Retina (tissue), 1 donor: Measurements from ENCODE around the gene GABBR2.
"Not testable (repeated sequence)": the region's sequence is repeated elsewhere in the genome, so short reads cannot be mapped to it uniquely, and the experiment has no call there.

ENCODE experiments used
- DNase-seq: peaks from one replicate; pipeline ENCODE4 v3.0.0-alpha.2; 2016

GABBR2 gene

DNA sequence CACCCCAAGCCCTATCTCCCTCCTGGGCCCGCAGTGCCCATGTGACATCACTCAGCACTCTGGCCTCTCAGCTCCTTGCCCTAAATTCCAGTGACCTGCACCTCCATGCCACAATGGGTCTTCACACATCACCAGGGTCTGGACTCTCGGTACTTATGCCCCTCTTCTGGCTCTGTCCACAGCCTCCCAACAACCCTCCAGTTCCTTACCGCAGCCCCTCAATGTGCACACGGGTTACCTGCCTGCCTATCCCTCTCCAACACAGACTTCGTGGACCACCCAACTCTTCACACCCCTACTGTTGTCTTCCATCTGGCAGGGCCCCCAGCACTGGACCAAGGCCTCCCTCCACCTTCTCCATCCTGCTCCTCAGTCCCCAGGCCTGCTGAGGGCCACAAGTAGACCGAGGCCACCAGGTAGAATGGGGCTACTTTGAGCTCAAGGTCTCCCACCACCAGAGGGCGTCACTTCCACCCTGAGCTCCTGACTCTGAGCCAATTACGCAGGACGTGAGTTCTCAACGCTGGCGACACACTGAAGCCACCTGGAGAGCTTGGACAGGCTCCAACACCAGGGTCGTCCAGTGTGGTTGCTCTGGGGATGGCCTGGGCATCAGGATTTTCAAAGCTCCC lies 172.1 kb downstream of the GABBR2 start:
- no peak for DNase-seq

- DNase-seq: no peak
These were observed 174.9 kb downstream of the GABBR2 start for GRCh38 chr9:98533866-98534265.

- DNase-seq: no peak
These were observed 175.6 kb downstream of the GABBR2 start for GRCh38 chr9:98533132-98533531.

DNA sequence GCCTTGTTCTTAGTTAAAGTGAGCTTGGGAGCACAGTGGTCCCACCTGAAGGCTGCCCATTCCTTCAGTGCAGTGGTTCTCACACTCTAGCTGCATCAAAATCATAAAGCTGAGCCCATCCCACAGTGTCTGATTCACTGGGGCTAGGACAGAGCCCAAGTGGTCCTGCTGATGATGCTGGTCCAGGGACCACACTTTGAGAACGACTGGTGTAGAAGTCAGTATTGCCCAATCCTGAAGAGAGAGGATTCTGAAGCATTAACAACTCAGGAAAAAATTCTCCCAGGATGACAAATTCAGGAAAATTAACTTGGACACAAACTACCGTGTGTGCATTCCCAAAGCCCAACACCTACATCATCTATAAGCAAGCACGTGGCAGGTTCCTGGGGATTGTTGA lies 176.2 kb downstream of the GABBR2 start:
- no peak for DNase-seq

DNA sequence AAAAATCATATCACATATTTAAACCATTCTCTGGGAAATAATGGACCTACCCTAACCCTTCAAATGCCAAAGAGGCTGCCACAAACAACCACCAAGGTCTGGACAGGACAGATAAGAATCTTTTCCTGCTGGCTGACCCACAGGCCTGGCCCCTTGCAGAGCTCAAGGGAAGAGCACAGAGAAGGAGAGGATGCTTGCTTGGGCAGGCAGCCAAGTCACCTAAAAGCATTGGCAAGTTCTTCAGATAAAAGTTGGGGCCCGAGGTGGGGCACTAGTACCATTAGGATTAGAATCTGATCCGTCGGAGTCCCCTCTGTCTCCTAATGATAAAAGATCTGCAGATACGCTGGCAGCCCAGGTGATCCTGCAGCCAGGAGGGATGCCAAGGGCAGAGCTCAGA lies 176.6 kb downstream of the GABBR2 start:
- DNase-seq: no peak

DNA sequence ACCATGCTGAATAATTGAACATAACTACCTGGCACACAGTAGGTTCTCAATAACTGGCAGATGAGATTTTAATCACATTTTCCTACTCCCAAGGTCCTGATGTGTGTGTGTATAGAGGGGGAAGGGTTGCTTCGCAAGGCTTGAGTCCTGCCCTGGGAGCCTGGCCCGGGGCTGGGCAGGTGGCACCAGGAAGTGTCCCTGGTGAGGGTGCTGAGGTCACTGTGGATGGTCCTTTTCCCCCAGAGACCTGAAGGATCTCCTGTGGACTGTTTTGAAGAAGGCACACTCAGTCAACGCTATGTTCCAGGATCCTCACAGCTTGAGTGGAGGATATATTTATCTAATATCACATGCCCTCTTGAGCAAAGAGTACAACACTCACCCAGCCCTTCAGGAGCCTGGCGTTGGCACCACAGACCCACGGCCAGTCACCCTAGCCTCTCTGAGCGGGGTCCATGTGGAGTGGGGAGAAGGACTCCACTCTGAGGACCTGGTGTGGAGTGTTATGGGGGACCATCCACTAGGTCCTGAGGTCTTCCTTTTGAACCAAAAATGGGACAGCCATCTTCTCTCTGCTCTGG lies 177.8 kb downstream of the GABBR2 start:
- no peak for DNase-seq

DNA sequence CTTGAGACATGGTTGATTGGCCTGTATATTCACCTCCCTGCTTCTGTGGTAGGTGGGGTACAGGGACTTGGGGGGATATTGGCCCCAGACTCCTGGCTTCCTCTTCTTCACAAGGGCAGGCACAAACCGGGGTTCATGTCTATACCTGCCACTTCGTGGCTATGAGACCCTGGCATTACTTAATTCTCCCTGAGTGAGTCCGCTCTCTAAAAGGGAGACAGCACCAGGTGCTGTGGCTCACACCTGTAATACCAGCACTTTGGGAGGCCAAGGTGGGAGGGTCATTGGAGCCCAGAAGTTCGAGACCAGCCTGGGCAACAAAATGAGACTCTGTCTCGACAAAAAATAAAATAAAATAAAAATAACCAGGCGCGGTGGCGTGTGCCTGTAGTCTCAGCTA lies 178.5 kb downstream of the GABBR2 start:
- no peak for DNase-seq

DNA sequence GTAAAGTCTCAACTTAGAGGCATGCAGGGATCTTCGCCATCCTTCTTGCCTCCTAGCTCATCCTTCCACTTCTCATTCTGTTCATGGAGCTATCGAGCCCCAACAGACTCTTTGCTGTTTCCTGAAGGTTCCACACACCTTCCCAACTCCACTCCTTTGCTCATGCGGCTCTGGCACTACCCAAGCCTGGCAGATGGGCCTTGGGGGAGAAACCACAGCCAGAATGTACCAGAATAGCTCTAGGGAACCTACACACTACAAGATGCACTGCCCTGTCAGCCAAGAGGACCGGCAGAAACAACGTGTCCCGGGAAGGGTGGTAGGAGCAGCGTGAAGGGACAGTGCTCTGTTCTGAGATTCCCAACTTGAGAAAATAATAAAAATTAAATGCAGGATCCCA lies 178.9 kb downstream of the GABBR2 start:
- no peak for DNase-seq

- DNase-seq: no peak
These were observed 185.4 kb downstream of the GABBR2 start for GRCh38 chr9:98523231-98523901.

DNA sequence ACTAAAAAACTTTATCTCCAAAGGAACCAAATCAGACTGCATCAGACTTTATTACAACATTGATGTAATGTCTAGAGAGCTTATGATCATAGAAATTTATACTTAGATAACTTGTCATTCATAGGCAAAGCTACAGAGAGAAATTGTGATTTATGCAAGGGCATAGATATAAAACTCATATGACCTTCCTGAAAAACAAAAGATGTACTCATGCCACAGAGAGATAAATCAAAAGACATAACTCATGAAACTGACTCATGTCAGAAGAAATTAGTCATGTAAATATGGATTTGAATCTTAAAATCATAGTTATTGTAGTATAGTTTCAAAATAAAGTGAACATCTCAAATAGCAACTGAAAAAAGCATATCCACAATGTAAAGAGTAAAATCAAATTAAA lies 186.2 kb downstream of the GABBR2 start:
- no peak for DNase-seq

DNA sequence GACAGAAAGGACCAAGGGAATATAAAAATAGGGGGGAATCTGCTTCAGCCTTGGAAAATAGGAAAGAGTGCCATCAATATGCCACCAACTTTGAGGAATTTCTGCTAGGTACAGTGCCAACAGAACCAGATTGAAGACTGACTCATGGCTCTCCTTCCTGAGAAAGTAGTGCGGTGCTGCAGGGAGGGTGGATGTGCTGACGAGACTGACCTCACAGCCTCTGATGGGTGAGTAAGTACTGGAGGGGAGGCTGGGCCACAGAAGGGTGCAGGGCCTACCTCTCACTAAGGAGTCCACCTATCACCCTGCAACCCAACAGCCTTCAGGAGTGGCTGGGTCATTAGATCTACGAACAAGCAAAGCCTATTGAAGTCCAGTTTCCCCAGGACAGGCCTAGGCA lies 187.6 kb downstream of the GABBR2 start:
- DNase-seq: no peak

DNA sequence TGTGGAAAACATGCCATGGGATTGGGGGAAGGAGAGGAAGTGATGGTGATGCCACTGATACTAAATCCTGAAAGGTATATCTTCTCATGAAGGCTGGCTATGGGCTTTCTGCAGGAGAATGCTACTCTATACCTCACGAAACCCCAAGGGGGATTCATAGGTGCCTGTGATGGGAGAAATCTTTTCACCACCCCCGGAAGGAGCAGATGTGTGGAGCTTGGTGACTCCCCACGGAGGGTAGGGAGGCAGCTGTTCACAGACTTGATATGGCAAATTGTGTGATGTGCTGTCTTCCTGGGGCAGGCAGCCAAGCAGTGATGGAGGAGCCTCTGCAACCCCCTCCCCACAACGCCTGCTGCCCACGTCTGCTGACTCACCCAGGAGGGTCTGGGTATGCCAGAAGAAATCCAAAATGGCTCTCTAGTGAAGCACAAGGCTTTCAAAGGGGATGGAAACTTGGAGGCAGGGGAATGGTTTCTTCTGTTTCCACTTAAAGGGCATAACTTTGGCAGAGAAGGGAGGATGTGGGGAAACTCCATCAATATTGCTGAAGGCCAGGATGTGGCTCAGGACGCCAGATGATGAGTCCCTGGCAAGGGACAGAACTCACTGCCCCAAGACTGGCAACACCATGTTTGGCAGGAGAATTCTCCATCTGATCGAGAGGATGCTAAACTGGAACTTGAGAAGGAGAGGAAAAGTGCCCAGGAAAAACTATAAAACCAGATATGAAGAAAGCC lies 188.3 kb downstream of the GABBR2 start:
- DNase-seq: no peak

- DNase-seq: no peak
These were observed 189.1 kb downstream of the GABBR2 start for GRCh38 chr9:98519641-98520040.

- no peak for DNase-seq
These were observed 190.2 kb downstream of the GABBR2 start for GRCh38 chr9:98518556-98518955.

- DNase-seq: no peak
These were observed 191.0 kb downstream of the GABBR2 start for GRCh38 chr9:98517761-98518160.

GRCh38 chr9:98516897-98517503 lies 191.7 kb downstream of the GABBR2 start:
- no peak for DNase-seq

DNA sequence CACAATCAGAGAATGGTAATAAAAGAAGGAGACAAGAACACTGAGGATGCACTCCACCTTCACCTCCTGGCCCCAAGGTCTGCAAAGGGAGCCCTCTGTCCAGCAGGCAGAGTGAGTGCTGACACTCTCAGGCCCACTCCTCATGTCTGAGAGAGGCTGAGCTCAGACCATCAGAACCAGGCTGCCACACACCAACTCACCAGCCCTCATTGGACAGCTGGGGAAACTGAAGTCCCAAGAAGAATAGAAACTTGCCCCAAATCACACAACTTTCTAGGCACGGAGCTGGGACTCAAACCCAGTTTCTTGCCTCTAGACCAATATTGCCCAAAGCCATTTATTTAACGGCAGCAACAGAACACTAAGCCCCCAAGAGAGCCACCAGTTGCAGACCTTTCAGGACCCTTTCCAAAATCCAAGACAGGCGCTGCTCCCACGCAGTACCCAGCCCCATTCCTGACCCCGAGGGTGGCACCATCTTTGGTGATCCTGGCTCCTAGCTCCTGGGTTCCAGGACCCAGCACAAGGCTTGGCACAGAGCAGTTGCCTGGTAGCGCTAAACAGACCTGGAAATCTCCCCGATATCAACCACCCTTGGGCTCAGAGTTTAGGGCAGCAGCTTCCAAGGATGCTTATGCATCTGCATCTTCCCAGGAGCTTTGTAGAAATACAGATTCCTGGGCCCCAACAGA lies 192.4 kb downstream of the GABBR2 start:
- DNase-seq: no peak

GRCh38 chr9:98515506-98516204 lies 193.1 kb downstream of the GABBR2 start:
- no peak for DNase-seq

- DNase-seq: no peak
These were observed 193.9 kb downstream of the GABBR2 start for GRCh38 chr9:98514841-98515240.

DNA sequence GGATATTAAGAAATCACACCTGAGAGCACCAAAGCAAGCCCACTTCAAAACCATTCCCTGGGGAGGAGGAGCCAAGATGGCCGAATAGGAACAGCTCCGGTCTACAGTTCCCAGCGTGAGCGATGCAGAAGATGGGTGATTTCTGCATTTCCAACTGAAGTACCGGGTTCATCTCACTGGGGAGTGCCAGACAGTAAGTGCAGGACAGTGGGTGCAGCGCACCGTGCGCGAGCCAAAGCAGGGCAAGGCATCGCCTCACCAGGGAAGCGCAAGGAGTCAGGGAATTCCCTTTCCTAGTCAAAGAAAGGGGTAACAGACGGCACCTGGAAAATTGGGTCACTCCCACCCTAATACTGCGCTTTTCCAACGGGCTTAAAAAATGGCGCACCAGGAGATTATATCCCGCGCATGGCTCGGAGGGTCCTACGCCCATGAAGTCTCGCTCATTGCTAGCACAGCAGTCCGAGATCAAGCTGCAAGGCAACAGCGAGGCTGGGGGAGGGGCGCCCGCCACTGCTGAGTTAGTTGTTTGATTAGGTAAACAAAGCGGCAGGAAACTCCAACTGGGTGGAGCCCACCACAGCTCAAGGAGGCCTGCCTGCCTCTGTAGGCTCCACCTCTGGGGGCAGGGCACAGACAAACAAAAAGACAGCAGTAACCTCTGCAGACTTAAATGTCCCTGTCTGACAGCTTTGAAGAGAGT lies 200.4 kb downstream of the GABBR2 start:
- not testable (repeated sequence) for DNase-seq

DNA sequence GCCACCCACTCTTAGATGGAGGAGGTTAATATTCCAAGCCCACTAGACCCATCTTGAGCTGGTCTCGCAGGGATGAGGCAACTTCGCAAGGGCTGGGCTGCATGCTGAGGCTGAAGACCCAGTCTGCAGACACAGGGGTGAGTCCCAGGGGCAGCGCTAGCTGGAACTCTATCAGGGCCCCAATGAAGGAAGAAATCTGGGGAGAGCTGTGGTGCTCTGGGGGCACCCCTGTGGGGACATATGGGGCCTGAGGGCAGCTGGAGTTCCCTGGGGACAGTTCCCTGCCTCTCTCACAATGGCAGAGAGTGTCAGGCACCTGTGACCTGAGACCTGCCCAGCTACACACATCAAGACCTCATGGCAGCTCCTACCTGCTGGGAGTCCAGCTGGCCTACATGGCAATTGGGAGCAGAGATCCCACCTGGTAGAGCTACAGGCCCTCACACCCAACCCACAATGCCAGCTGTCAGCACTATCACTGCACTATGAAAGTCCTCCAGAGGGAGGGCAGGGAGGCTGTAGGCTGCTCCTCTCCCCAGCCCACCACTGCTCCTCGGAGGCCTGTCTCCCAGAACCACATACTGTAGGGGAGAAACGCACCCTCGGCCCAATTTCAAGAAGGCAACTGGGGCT lies 202.2 kb downstream of the GABBR2 start:
- DNase-seq: no peak
